CD8-positive, alpha-beta memory T cell (primary cell): ENCODE measurements around the gene NDUFV2. TPM values are rescaled to one million over a fixed set of nuclear protein-coding genes. Genes with fewer than 3 reads are reported as not detected.
"Not testable (repeated sequence)": the region's sequence is repeated elsewhere in the genome, so short reads cannot be mapped to it uniquely, and the experiment has no call there.

Source experiments
- CTCF ChIA-PET: fragments of 350-600 bp; sonication (Branson Sonifier 250); formaldehyde crosslinking; loops from one replicate; lab custom pipeline; 2021; ENCODE audit warnings: antibody characterized with exemption; lab: Charles Lee
- POLR2A ChIA-PET: fragments of 350-600 bp; sonication (Branson Sonifier 250); formaldehyde crosslinking; loops from one replicate; lab custom pipeline; 2021; ENCODE audit warnings: antibody characterized with exemption; lab: Charles Lee
- DNase-seq, 5 donors: peaks; one replicate each; pipeline versions ENCODE4 v3.0.0 to v3.0.0-alpha.2; 2020 to 2022; ENCODE audit warnings: mixed read lengths in 1 of 5
- H3K27ac ChIP-seq: one replicate; pipeline ENCODE4 v1.7.0; 2013; ENCODE audit warnings: low read depth, mild to moderate bottlenecking, low read length, moderate library complexity
- H3K27me3 ChIP-seq: 2 replicates; pipeline ENCODE4 v1.7.0; 2013; ENCODE audit warnings: low read length, mild to moderate bottlenecking; ENCODE audit not compliant: insufficient read depth, poor library complexity, severe bottlenecking
- H3K36me3 ChIP-seq: 2 replicates; pipeline ENCODE4 v1.7.0; 2013; ENCODE audit warnings: mild to moderate bottlenecking, low read length, moderate library complexity; ENCODE audit not compliant: insufficient read depth
- H3K4me1 ChIP-seq: 2 replicates; pipeline ENCODE4 v1.7.0; 2013; ENCODE audit warnings: mild to moderate bottlenecking, low read length, moderate library complexity; ENCODE audit not compliant: insufficient read depth
- H3K4me3 ChIP-seq: 2 replicates; pipeline ENCODE4 v1.7.0; 2013; ENCODE audit warnings: mild to moderate bottlenecking, low read length
- H3K9me3 ChIP-seq: 2 replicates; pipeline ENCODE4 v1.7.0; 2013; ENCODE audit warnings: mild to moderate bottlenecking, low read length
- H3K27ac Mint-ChIP-seq, 8 donors: one replicate each; pipeline ENCODE4 v1.8.0; 2020 to 2021; ENCODE audit warnings: mixed read lengths in 8 of 8, mild to moderate bottlenecking in 6 of 8, inconsistent platforms in 3 of 8, moderate library complexity in 3 of 8
- H3K27me3 Mint-ChIP-seq, 2 donors: one replicate each; pipeline ENCODE4 v1.8.0; 2020 to 2021; ENCODE audit warnings: mixed read lengths in 2 of 2, mild to moderate bottlenecking in 1 of 2, moderate library complexity in 1 of 2
- H3K36me3 Mint-ChIP-seq, 3 donors: one replicate each; pipeline ENCODE4 v1.8.0; 2020 to 2021; ENCODE audit warnings: mixed read lengths in 3 of 3, inconsistent platforms in 1 of 3, mild to moderate bottlenecking in 1 of 3
- H3K4me1 Mint-ChIP-seq, 3 donors: one replicate each; pipeline ENCODE4 v1.8.0; 2020 to 2021; ENCODE audit warnings: mixed read lengths in 3 of 3, inconsistent platforms in 1 of 3, mild to moderate bottlenecking in 1 of 3
- H3K4me3 Mint-ChIP-seq, 7 donors: one replicate each; pipeline ENCODE4 v1.8.0; 2020 to 2021; ENCODE audit warnings: mixed read lengths in 7 of 7, mild to moderate bottlenecking in 6 of 7, moderate library complexity in 4 of 7, inconsistent platforms in 2 of 7
- H3K9me3 Mint-ChIP-seq, 5 donors: one replicate each; pipeline ENCODE4 v1.8.0; 2020 to 2022; ENCODE audit warnings: mixed read lengths in 5 of 5, mild to moderate bottlenecking in 3 of 5, moderate library complexity in 2 of 5, inconsistent platforms in 1 of 5
- polyA plus RNA-seq: library from polyadenylated mRNA; unstranded; fragments of 300-500 nt; fragmentation: Illumina TruSeq; gene quantifications from one replicate; pipeline ENCODE4 v1.2.3, GENCODE V29; 2021
- total RNA-seq, 2 experiments: library from RNA; stranded (reverse); gene quantifications; one replicate each; pipeline ENCODE4 v1.2.3, GENCODE V29; 2021

The NDUFV2 gene
- total and polyA plus RNA-seq, 3 experiments from 2014 or later, result 187 to 331 (median 324) TPM

DNA sequence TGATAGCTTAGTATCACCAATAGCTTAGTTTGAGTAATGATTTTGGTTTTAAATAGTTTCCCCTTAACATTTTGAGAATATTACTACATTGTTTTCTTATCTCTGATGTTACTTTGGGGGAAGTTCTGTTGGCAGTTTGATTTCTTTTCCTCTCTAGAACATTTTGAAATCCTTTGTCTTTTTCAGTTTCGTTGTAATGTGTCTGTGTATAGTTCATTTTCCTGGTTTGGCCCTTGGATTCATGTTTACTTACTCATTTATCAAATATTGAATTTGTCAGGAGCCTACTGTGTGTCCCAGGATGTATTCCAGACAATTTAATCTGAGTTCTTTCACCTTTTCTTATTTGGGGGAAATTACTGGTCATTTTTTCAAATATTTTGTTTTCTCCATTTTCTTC, 50.8 kb downstream of the NDUFV2 start:
- H3K27ac ChIP-seq, result no peak overlapping the region
- peaks cover 0 to 1% (median 0%) of the 10 kb centered on the region in 5 donors for H3K9me3 Mint-ChIP-seq
- no peak for DNase-seq
- H3K4me3 ChIP-seq, result no peak overlapping the region
- H3K4me1 ChIP-seq, result peaks cover 70% of the 10 kb centered on the region
- peaks cover 0 to 19% (median 8%) of the 10 kb centered on the region in 3 donors for H3K36me3 Mint-ChIP-seq
- ChIA-PET CTCF (interaction anchor here (1.4 kb wide), 1 partner anchor 80 kb away, joined by 3 read pairs; no protein-coding TSS in a partner anchor), POLR2A (no interaction called here)
- peak overlapping the region in 6 of 8 donors; percentile 26 to 79 (median 42) for H3K27ac Mint-ChIP-seq
- H3K9me3 ChIP-seq, result no peaks in the 10 kb centered on the region
- H3K27me3 ChIP-seq, result no peaks in the 10 kb centered on the region
- H3K36me3 ChIP-seq, result no peaks in the 10 kb centered on the region
- H3K4me1 Mint-ChIP-seq, result peaks cover 80 to 93% (median 92%) of the 10 kb centered on the region in 3 donors
- H3K4me3 Mint-ChIP-seq, result peak overlapping the region in 2 of 7 donors; percentile 18 to 50
- no peaks in the 10 kb centered on the region for H3K27me3 Mint-ChIP-seq

DNA sequence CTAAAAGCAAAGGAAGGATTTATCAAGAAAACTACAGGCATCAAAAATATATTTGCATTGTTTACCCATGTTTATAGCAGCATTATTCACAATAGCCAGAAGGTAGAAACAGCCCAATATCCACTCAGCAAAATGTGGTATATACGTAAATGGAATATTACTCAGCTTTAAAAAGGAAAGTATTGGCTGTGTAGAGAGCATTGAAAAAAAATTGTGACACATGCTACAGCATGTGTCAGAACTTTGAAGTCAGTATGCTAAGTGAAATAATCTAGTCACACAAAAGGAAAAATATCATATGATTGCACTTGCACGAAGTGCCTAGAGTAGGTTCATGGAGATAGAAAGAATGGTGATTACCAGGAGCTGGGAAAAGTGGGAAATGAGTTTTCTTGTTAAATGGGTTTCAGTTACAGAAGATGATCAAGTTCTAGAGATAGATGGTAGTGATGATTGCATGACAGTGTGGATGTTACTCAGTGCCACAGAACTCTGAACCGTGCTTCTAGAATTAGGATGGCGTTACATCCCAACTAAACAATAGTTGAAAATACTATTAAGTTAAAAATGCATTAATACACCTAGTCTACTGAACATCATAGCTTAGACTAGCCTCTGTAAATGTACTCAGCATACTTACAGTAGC, 54.2 kb downstream of the NDUFV2 start:
- POLR2A ChIA-PET, result interaction anchor here (1.2 kb wide), 1 partner anchor 15 kb away, joined by 4 read pairs; no protein-coding TSS in a partner anchor
- no peak for DNase-seq
- peaks cover 0 to 20% (median 12%) of the 10 kb centered on the region in 3 donors for H3K36me3 Mint-ChIP-seq
- H3K27ac Mint-ChIP-seq, result peak overlapping the region in 3 of 8 donors; percentile 43 to 62 (median 61)
- Histone ChIP-seq H3K4me1 (peaks cover 61% of the 10 kb centered on the region), H3K27me3 (no peaks in the 10 kb centered on the region), H3K4me3 (no peak overlapping the region), H3K9me3 (no peaks in the 10 kb centered on the region), H3K36me3 (no peaks in the 10 kb centered on the region), H3K27ac (no peak overlapping the region)
- CTCF ChIA-PET, result interaction anchor here (0.8 kb wide), 2 partner anchors 83 kb away, joined by 3 read pairs; no protein-coding TSS in a partner anchor
- no peaks in the 10 kb centered on the region for H3K9me3 Mint-ChIP-seq
- H3K4me3 Mint-ChIP-seq, result peak overlapping the region in 3 of 7 donors; percentile 6 to 62 (median 30)
- no peaks in the 10 kb centered on the region for H3K27me3 Mint-ChIP-seq
- H3K4me1 Mint-ChIP-seq, result peaks cover 74 to 90% (median 86%) of the 10 kb centered on the region in 3 donors

- no peaks in the 10 kb centered on the region for H3K36me3 ChIP-seq
- peaks cover 76 to 90% (median 86%) of the 10 kb centered on the region in 3 donors for H3K4me1 Mint-ChIP-seq
- no peaks in the 10 kb centered on the region for H3K27me3 Mint-ChIP-seq
- H3K27ac ChIP-seq, result no peak overlapping the region
- peak overlapping the region in 4 of 7 donors; percentile 6 to 44 (median 21) for H3K4me3 Mint-ChIP-seq
- CTCF ChIA-PET, result interaction anchor here (0.8 kb wide), 1 partner anchor 84 kb away, joined by 3 read pairs; no protein-coding TSS in a partner anchor
- H3K36me3 Mint-ChIP-seq, result peaks cover 10 to 30% (median 14%) of the 10 kb centered on the region in 3 donors
- H3K4me1 ChIP-seq, result peaks cover 51% of the 10 kb centered on the region
- DNase-seq, result no peak
- POLR2A ChIA-PET, result no interaction called here
- no peak overlapping the region for H3K4me3 ChIP-seq
- no peaks in the 10 kb centered on the region for H3K9me3 ChIP-seq
- H3K27me3 ChIP-seq, result no peaks in the 10 kb centered on the region
- H3K9me3 Mint-ChIP-seq, result peaks cover 0 to 8% (median 2%) of the 10 kb centered on the region in 5 donors
- H3K27ac Mint-ChIP-seq, result peak overlapping the region in 5 of 8 donors; percentile 0 to 84 (median 52)
Observed at GRCh38 chr18:9157806-9158205, 55.3 kb downstream of the NDUFV2 start.

GRCh38 chr18:9160014-9160413, 57.5 kb downstream of the NDUFV2 start:
- H3K36me3 Mint-ChIP-seq, result peaks cover 22 to 47% (median 30%) of the 10 kb centered on the region in 3 donors

GRCh38 chr18:9162663-9163062, 60.2 kb downstream of the NDUFV2 start:
- H3K4me1 Mint-ChIP-seq, result peaks cover 56 to 77% (median 68%) of the 10 kb centered on the region in 3 donors
- H3K36me3 Mint-ChIP-seq, result peaks cover 22 to 44% (median 34%) of the 10 kb centered on the region in 3 donors

More at GRCh38 chr18:9160014-9160413, 57.5 kb downstream of the NDUFV2 start:
- no peak overlapping the region for H3K4me3 ChIP-seq
- peaks cover 14 to 30% (median 22%) of the 10 kb centered on the region in 5 donors for H3K9me3 Mint-ChIP-seq
- DNase-seq, result no peak
- H3K27me3 Mint-ChIP-seq, result no peaks in the 10 kb centered on the region
- no peaks in the 10 kb centered on the region for H3K9me3 ChIP-seq
- POLR2A ChIA-PET, result interaction anchor here (0.7 to 1.1 kb wide), 2 partner anchors 22 to 86 kb away, joined by 3 to 13 read pairs; no protein-coding TSS in a partner anchor
- peak overlapping the region in 2 of 8 donors; percentile 4 to 23 for H3K27ac Mint-ChIP-seq
- no peak overlapping the region for H3K27ac ChIP-seq
- no peaks in the 10 kb centered on the region for H3K27me3 ChIP-seq
- no peak overlapping the region for H3K4me3 Mint-ChIP-seq
- CTCF ChIA-PET, result interaction anchor here (0.7 to 2.8 kb wide), 3 partner anchors 21 to 89 kb away, joined by 3 to 8 read pairs (median 3); no protein-coding TSS in a partner anchor
- peaks cover 29% of the 10 kb centered on the region for H3K4me1 ChIP-seq
- H3K36me3 ChIP-seq, result no peaks in the 10 kb centered on the region
- H3K4me1 Mint-ChIP-seq, result peaks cover 70 to 89% (median 86%) of the 10 kb centered on the region in 3 donors

GRCh38 chr18:9164149-9164548, 61.6 kb downstream of the NDUFV2 start:
- H3K27me3 Mint-ChIP-seq, H3K36me3 ChIP-seq, H3K4me3 ChIP-seq, H3K27ac ChIP-seq, DNase-seq, CTCF ChIA-PET, H3K27me3 ChIP-seq, H3K9me3 ChIP-seq, POLR2A ChIA-PET, H3K4me1 ChIP-seq: not testable (repeated sequence)
- Mint-ChIP-seq H3K4me1 (peaks cover 57 to 77% (median 68%) of the 10 kb centered on the region in 3 donors), H3K27ac (peak overlapping the region in 2 of 8 donors; percentile 2 to 61), H3K36me3 (peaks cover 21 to 43% (median 37%) of the 10 kb centered on the region in 3 donors), H3K9me3 (peaks cover 14 to 36% (median 26%) of the 10 kb centered on the region in 5 donors), H3K4me3 (peak overlapping the region in 3 of 7 donors; percentile 8 to 18 (median 13))

More at GRCh38 chr18:9162663-9163062, 60.2 kb downstream of the NDUFV2 start:
- Mint-ChIP-seq H3K27ac (peak overlapping the region in 2 of 8 donors; percentile 29 to 32), H3K9me3 (peaks cover 14 to 36% (median 26%) of the 10 kb centered on the region in 5 donors), H3K4me3 (peak overlapping the region in 1 of 7 donors; percentile 23)
- CTCF ChIA-PET, POLR2A ChIA-PET, H3K9me3 ChIP-seq, H3K27me3 Mint-ChIP-seq, DNase-seq, H3K27me3 ChIP-seq, H3K36me3 ChIP-seq, H3K4me3 ChIP-seq, H3K27ac ChIP-seq: not testable (repeated sequence)
- peaks cover 16% of the 10 kb centered on the region for H3K4me1 ChIP-seq

GRCh38 chr18:9165883-9166282, 63.4 kb downstream of the NDUFV2 start:
- H3K4me3 Mint-ChIP-seq, H3K27me3 Mint-ChIP-seq, H3K4me1 ChIP-seq, POLR2A ChIA-PET, H3K27ac ChIP-seq, DNase-seq, H3K9me3 ChIP-seq, CTCF ChIA-PET, H3K27ac Mint-ChIP-seq, H3K36me3 ChIP-seq, H3K27me3 ChIP-seq, H3K4me3 ChIP-seq: not testable (repeated sequence)
- H3K4me1 Mint-ChIP-seq, result peaks cover 63 to 77% (median 73%) of the 10 kb centered on the region in 3 donors
- H3K9me3 Mint-ChIP-seq, result peaks cover 14 to 36% (median 26%) of the 10 kb centered on the region in 5 donors
- peaks cover 20 to 45% (median 39%) of the 10 kb centered on the region in 3 donors for H3K36me3 Mint-ChIP-seq
